Purkinje cell (primary cell): Measurements from ENCODE around the gene INSRR. TPM values are rescaled to one million over a fixed set of nuclear protein-coding genes. Genes with fewer than 3 reads are reported as not detected.

ENCODE experiments used
- polyA plus RNA-seq: library from polyadenylated mRNA; unstranded; fragments of >200 nt; fragmentation: Nextera tagmentation; gene quantifications from 2 replicates; pipeline ENCODE4 v1.2.1, GENCODE V29; 2014

INSRR gene
- polyA plus RNA-seq: not detected in 2 replicates

GRCh38 chr1:156858959-156859522, at the start of gene INSRR:
Gene INSRR, minus strand, starts transcription at chr1:156859117. Its CDS starts 496 bp downstream, at chr1:156858621.

GRCh38 chr1:156893048-156893953, 34.4 kb upstream of the INSRR start, which contains the start of gene PEAR1:
Gene PEAR1, plus strand, starts transcription at chr1:156893718. Its CDS starts 10,209 bp downstream, at chr1:156903927.

GRCh38 chr1:156860628-156861423, 1.9 kb upstream of the INSRR start, which contains the start of gene NTRK1:
Gene NTRK1, plus strand, starts transcription at chr1:156860865. Its CDS starts 70 bp downstream, at chr1:156860935.

GRCh38 chr1:156816561-156817328, 42.2 kb downstream of the INSRR start, which contains the start of gene SH2D2A:
Gene SH2D2A, minus strand, starts transcription at chr1:156816848. Its CDS starts 140 bp downstream, at chr1:156816708.

Other genes with a start within 250 kb of the INSRR start
- not detected in 2 replicates for gene HAPLN2, start 239.7 kb downstream of the INSRR start, polyA plus RNA-seq
- gene BCAN, start 217.0 kb downstream of the INSRR start, polyA plus RNA-seq: 11.1 and 13.8 TPM in 2 replicates
- gene NES, start 181.7 kb downstream of the INSRR start, polyA plus RNA-seq: 1.4 and 2.3 TPM in 2 replicates
- 0.40 TPM in 1 of 2 replicates, not detected in the other for gene CRABP2, start 153.5 kb downstream of the INSRR start, polyA plus RNA-seq
- gene METTL25B, start 130.6 kb downstream of the INSRR start, polyA plus RNA-seq: 3.2 and 7.9 TPM in 2 replicates
- 1.8 and 2.5 TPM in 2 replicates for gene ISG20L2, start 130.4 kb downstream of the INSRR start, polyA plus RNA-seq
- 33.8 and 58.2 TPM in 2 replicates for gene MRPL24, start 118.0 kb downstream of the INSRR start, polyA plus RNA-seq
- 21.2 and 24.3 TPM in 2 replicates for gene HDGF, start 107.4 kb downstream of the INSRR start, polyA plus RNA-seq
- gene PRCC, start 91.6 kb downstream of the INSRR start, polyA plus RNA-seq: 17.6 and 22.9 TPM in 2 replicates
- not detected in 2 replicates for gene SH2D2A, start 42.3 kb downstream of the INSRR start, polyA plus RNA-seq
- not detected in 2 replicates for gene NTRK1, start 1.7 kb upstream of the INSRR start, polyA plus RNA-seq
- 0.08 TPM in 1 of 2 replicates, not detected in the other for gene PEAR1, start 34.6 kb upstream of the INSRR start, polyA plus RNA-seq
- gene LRRC71, start 61.5 kb upstream of the INSRR start, polyA plus RNA-seq: not detected in 2 replicates
- 1.6 and 3.9 TPM in 2 replicates for gene ARHGEF11, start 186.6 kb upstream of the INSRR start, polyA plus RNA-seq
- not detected in 2 replicates for gene ETV3L, start 240.7 kb upstream of the INSRR start, polyA plus RNA-seq